ENCODE results near the gene THEM5. TPM values are rescaled to one million over a fixed set of nuclear protein-coding genes. Genes with fewer than 3 reads are reported as not detected.
"Not testable (repeated sequence)": the region's sequence is repeated elsewhere in the genome, so short reads cannot be mapped to it uniquely, and the experiment has no call there.

Gene THEM5
- polyA plus RNA-seq, 1 donor, result 0.45 TPM

DNA sequence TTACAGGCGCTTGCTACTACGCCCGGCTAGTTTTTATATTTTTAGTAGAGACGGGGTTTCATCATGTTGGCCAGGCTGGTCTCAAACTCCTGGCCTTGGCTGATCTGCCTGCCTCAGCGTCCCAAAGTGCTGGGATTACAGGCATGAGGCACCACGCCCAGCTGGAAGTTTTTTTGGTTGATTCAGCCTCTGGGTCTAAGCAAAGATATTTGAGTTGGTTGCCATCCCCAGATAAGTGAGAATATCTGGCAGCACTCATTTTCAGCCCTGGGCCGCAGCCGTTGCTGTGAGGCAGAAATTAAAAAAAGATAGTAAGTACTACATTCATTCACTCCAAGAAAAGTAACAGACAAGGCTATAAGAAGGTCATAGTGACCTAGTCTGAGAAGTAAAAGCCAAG, 2.0 kb upstream of the THEM5 start:
- not testable (repeated sequence) for H3K36me3 ChIP-seq (ENCODE audit: control insufficient read depth, insufficient read depth, low read length); H3K9me3 ChIP-seq (ENCODE audit: control insufficient read depth, low read depth, low read length); H3K4me1 ChIP-seq (ENCODE audit: control insufficient read depth, insufficient read depth, low read length); H3K27ac ChIP-seq (ENCODE audit: low read length); DNase-seq; H3K4me3 ChIP-seq (ENCODE audit: low read length); H3K27me3 ChIP-seq (ENCODE audit: control insufficient read depth, insufficient read depth, low read length)
- no CpG with 5 or more reads among the region's 8 CpGs for WGBS (ENCODE audit: insufficient coverage, low lambda C conversion rate)

DNA sequence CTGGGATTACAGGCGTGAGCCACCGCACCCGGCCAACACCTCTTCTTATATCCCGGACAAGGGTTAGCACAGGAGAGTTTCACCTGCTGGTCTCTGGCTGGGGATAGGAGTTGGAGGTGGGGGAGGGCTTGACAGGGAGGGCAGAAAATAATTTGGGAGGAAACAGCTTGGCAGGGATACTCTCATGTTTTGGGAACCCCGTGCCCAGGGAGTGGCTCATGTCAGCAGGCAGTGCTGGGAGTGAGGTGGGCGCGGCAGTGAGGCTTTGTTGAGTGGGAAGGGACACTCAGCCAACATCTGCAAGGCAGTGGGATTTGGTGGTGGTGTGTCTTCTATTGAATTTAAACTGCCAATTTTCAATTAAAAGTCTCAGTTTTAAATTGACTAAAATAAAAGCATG, 1.1 kb upstream of the THEM5 start:
- H3K36me3 ChIP-seq (ENCODE audit: control insufficient read depth, insufficient read depth, low read length), result no peaks in the 10 kb centered on the region
- H3K9me3 ChIP-seq (ENCODE audit: control insufficient read depth, low read depth, low read length), result no peaks in the 10 kb centered on the region
- no CpG with 5 or more reads among the region's 7 CpGs for WGBS (ENCODE audit: insufficient coverage, low lambda C conversion rate)
- no peak for DNase-seq
- H3K27ac ChIP-seq (ENCODE audit: low read length), result no peak overlapping the region
- H3K4me1 ChIP-seq (ENCODE audit: control insufficient read depth, insufficient read depth, low read length), result no peaks in the 10 kb centered on the region
- no peak overlapping the region for H3K4me3 ChIP-seq (ENCODE audit: low read length)
- H3K27me3 ChIP-seq (ENCODE audit: control insufficient read depth, insufficient read depth, low read length), result peaks cover 5% of the 10 kb centered on the region

DNA sequence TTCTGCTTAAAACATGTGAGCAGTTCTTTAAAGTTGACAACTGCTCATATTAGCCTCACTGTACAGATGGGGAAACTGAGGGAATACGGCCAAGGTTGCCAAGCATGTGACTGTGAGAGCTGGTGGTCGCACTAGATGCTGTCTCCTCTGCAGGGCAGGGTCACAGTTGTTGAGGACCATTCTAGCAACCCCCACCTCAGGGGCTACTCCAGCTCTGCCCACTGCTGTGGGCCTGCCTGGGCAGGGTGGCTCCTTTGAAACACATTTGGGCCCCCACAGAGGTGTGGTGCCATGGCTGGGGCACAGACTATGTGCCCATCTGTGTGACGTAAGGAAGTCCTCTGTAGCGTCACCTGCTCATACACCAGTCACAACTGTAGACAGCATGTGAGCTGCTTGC, 779 bp downstream of the THEM5 start:
- Histone ChIP-seq H3K4me3 (ENCODE audit: low read length) (no peak overlapping the region), H3K27ac (ENCODE audit: low read length) (no peak overlapping the region), H3K4me1 (ENCODE audit: control insufficient read depth, insufficient read depth, low read length) (no peaks in the 10 kb centered on the region), H3K27me3 (ENCODE audit: control insufficient read depth, insufficient read depth, low read length) (peaks cover 5% of the 10 kb centered on the region), H3K36me3 (ENCODE audit: control insufficient read depth, insufficient read depth, low read length) (no peaks in the 10 kb centered on the region), H3K9me3 (ENCODE audit: control insufficient read depth, low read depth, low read length) (no peaks in the 10 kb centered on the region)
- no CpG with 5 or more reads among the region's 4 CpGs for WGBS (ENCODE audit: insufficient coverage, low lambda C conversion rate)
- DNase-seq, result no peak

DNA sequence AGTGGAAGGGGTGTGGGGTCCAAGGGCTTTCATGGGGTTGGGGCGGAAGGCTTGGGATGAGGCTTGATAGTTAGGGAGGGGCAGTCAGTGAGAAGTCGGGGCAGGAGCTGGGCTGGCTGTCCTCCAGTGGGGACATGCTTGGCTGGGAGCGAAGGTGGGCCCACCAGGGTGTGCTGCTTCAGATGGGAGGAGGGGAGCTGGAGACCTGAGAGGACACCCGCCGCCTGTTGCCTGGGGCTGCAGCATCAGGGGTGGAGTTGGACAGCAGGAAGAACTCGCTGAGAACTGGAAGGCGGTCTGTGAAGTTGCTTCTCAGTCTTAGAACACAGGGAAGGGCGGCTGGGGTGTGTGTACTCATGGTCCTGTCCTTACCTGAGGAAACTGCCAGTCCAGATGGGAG, 1.6 kb downstream of the THEM5 start:
- Histone ChIP-seq H3K4me3 (ENCODE audit: low read length) (no peak overlapping the region), H3K27me3 (ENCODE audit: control insufficient read depth, insufficient read depth, low read length) (peaks cover 5% of the 10 kb centered on the region), H3K9me3 (ENCODE audit: control insufficient read depth, low read depth, low read length) (no peaks in the 10 kb centered on the region), H3K27ac (ENCODE audit: low read length) (no peak overlapping the region), H3K36me3 (ENCODE audit: control insufficient read depth, insufficient read depth, low read length) (no peaks in the 10 kb centered on the region), H3K4me1 (ENCODE audit: control insufficient read depth, insufficient read depth, low read length) (no peaks in the 10 kb centered on the region)
- no CpG with 5 or more reads among the region's 8 CpGs for WGBS (ENCODE audit: insufficient coverage, low lambda C conversion rate)
- no peak for DNase-seq

DNA sequence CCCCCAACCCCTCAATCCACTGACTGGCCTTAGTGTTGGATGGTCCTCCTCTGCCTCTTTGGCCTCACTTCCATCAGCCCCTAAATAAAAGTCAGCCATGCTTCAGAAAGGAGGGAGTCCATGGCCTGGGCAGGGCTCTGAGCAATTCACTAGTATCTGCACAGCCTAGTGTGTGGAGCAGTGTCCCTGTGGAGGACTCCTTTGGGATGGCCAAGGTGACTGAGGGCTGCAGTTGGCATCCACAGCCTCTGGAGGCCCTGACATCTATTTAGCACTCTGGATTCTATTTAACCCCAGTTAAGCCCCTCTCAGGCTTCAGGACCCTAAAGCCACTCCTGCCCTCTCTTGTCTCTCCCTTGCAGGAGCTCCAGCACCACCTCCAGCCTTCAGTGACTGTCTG, 3.6 kb downstream of the THEM5 start:
- Histone ChIP-seq H3K4me3 (ENCODE audit: low read length) (no peak overlapping the region), H3K4me1 (ENCODE audit: control insufficient read depth, insufficient read depth, low read length) (no peaks in the 10 kb centered on the region), H3K27me3 (ENCODE audit: control insufficient read depth, insufficient read depth, low read length) (peaks cover 5% of the 10 kb centered on the region), H3K36me3 (ENCODE audit: control insufficient read depth, insufficient read depth, low read length) (no peaks in the 10 kb centered on the region), H3K27ac (ENCODE audit: low read length) (no peak overlapping the region), H3K9me3 (ENCODE audit: control insufficient read depth, low read depth, low read length) (no peaks in the 10 kb centered on the region)
- DNase-seq, result no peak

DNA sequence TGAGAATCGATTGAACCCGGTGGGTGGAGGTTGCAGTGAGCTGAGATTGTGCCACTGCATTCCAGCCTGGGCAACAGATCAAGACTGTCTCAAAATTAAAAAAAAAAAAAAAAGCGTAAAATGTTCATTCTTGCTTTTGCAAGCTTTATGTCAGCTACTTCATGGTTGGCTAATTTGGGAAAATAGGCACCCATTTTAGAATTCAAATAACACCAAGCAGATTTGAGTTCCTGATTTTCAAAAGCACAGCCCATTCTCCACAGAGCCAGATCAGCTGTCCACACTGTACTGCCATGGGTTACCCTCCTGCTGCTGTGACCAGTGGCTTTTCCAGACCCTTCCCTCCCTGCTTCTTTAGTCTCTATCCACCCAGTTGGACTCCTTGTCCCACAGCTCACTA, 4.4 kb downstream of the THEM5 start:
- Histone ChIP-seq H3K27ac (ENCODE audit: low read length) (no peak overlapping the region), H3K36me3 (ENCODE audit: control insufficient read depth, insufficient read depth, low read length) (no peaks in the 10 kb centered on the region), H3K4me1 (ENCODE audit: control insufficient read depth, insufficient read depth, low read length) (no peaks in the 10 kb centered on the region), H3K4me3 (ENCODE audit: low read length) (no peak overlapping the region), H3K27me3 (ENCODE audit: control insufficient read depth, insufficient read depth, low read length) (peaks cover 5% of the 10 kb centered on the region), H3K9me3 (ENCODE audit: control insufficient read depth, low read depth, low read length) (no peaks in the 10 kb centered on the region)
- 100% methylated on average over 1 of the region's 3 CpGs for WGBS (ENCODE audit: insufficient coverage, low lambda C conversion rate)
- no peak for DNase-seq

DNA sequence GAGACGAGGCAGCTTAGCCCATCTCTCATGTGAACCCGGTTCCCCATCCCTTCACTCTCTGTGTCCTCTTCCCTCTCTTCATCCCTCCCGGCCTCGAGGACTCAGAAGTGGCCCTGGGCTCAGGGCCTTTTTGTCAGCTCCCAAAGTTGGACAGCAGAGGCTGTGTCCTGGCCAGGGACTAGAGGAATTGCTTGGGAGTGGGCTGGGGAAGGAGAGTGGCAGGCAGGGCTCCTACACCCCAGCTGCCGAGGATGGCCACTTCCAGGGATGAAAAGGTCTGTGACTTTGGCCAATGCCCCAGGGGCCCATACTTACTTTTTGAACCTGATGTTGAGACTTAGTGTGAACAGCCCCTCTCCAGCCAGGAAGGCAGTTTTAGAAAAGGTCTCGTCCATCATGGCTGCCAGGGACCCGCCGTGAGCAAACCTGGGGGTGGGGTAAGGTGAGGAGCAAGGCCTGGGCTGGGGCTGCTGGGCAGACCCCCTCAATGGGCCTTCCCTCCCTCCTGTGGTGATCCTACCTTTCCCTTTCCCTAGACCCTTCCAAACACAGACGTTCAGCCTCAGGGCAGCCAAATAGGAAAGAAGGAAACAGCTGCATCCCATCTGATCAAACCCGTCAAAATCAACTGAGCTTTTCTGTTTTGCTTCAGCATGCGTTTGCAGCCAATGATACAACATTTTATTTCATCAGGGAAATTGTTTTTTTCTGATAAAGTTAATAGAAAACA, 5.5 kb downstream of the THEM5 start:
- Histone ChIP-seq H3K36me3 (ENCODE audit: control insufficient read depth, insufficient read depth, low read length) (no peaks in the 10 kb centered on the region), H3K9me3 (ENCODE audit: control insufficient read depth, low read depth, low read length) (no peaks in the 10 kb centered on the region), H3K27me3 (ENCODE audit: control insufficient read depth, insufficient read depth, low read length) (peaks cover 5% of the 10 kb centered on the region), H3K4me1 (ENCODE audit: control insufficient read depth, insufficient read depth, low read length) (no peaks in the 10 kb centered on the region), H3K27ac (ENCODE audit: low read length) (no peak overlapping the region), H3K4me3 (ENCODE audit: low read length) (no peak overlapping the region)
- WGBS (ENCODE audit: insufficient coverage, low lambda C conversion rate), result 63% methylated on average over 2 of the region's 11 CpGs
- DNase-seq, result no peak

DNA sequence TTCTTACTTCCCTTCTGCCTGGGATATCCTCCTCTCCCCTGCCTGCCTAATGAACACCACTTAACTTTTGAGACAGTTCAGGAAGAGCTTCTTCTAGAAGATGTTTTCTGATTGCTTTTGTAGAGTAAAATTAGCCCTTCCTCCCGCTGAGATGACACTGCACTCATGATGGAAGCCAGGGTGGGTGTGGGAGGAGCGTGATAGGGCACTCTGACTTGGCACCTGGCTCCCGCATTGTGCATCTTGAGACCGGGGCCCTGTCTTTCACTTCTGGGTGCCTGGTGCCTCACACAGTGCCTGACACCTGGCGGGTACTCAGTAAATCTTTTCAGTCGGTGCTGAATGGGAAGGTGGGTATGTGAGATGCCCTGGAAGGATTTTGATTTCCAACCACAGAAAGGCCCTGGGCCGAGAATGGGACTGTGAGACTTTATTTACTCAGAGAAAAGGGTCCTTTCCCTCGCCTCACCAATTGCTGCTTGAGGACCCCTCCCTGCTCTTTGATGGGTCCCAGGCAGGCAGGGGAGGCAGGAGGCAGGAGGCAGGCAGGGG, 6.8 kb downstream of the THEM5 start:
- no CpG with 5 or more reads among the region's 8 CpGs for WGBS (ENCODE audit: insufficient coverage, low lambda C conversion rate)
- no peak for DNase-seq
- Histone ChIP-seq H3K27ac (ENCODE audit: low read length) (no peak overlapping the region), H3K9me3 (ENCODE audit: control insufficient read depth, low read depth, low read length) (no peaks in the 10 kb centered on the region), H3K36me3 (ENCODE audit: control insufficient read depth, insufficient read depth, low read length) (no peaks in the 10 kb centered on the region), H3K4me1 (ENCODE audit: control insufficient read depth, insufficient read depth, low read length) (no peaks in the 10 kb centered on the region), H3K4me3 (ENCODE audit: low read length) (no peak overlapping the region), H3K27me3 (ENCODE audit: control insufficient read depth, insufficient read depth, low read length) (peaks cover 1% of the 10 kb centered on the region)

DNA sequence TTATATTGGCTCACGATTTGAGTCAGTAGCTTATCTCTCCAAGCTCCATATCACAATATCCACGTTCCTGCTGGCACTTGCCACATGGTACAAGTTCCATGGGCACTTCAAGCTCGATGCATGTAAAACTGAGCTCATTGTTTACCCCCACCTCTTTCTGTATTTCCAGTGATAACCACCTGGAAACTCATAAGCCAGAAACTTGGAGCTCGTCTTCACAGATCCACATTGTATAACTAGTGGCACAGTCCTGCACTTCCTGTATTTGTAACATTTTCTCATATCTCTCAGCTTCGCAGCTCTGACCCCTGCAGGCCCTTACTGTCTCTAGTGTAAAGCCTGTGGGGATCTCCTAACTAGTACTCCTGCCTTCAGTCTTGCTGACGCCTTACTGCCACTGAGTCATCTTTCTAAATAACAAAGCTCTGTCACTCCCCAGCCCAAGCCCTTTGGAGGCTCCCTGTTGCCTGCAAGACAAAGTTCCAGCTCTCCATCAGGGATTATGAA, 7.4 kb downstream of the THEM5 start:
- Histone ChIP-seq H3K9me3 (ENCODE audit: control insufficient read depth, low read depth, low read length) (no peaks in the 10 kb centered on the region), H3K27ac (ENCODE audit: low read length) (no peak overlapping the region)
- WGBS (ENCODE audit: insufficient coverage, low lambda C conversion rate), result no CpG with 5 or more reads among the region's 6 CpGs

DNA sequence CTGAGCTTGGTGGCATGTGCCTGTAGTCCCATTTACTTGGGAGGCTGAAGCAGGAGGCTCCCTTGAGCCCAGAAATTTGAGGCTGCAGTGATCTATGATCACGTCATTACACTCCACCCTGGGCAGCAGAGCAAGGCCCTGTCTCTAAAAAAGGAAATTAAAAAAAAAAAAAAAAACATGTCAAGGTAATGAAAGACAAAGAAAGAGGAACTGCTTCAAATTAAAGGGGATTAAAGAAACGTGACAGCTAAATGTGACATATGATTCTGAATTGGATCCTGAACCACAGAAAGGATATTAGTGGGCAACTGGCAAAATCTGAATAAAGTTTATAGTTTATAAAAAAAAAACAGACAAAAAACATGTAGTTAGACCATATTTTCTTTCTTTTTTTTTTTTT, 10.1 kb downstream of the THEM5 start:
- Histone ChIP-seq H3K4me1 (ENCODE audit: control insufficient read depth, insufficient read depth, low read length) (peaks cover 17% of the 10 kb centered on the region), H3K27me3 (ENCODE audit: control insufficient read depth, insufficient read depth, low read length) (peaks cover 21% of the 10 kb centered on the region), H3K9me3 (ENCODE audit: control insufficient read depth, low read depth, low read length) (peaks cover 4% of the 10 kb centered on the region), H3K4me3 (ENCODE audit: low read length) (no peak overlapping the region), H3K27ac (ENCODE audit: low read length) (no peak overlapping the region), H3K36me3 (ENCODE audit: control insufficient read depth, insufficient read depth, low read length) (no peaks in the 10 kb centered on the region)
- 86% methylated on average over 1 of the region's 2 CpGs for WGBS (ENCODE audit: insufficient coverage, low lambda C conversion rate)
- no peak for DNase-seq

More for the DNA sequence above, 7.4 kb downstream of the THEM5 start:
- Histone ChIP-seq H3K4me3 (ENCODE audit: low read length) (no peak overlapping the region), H3K27me3 (ENCODE audit: control insufficient read depth, insufficient read depth, low read length) (peaks cover 3% of the 10 kb centered on the region), H3K4me1 (ENCODE audit: control insufficient read depth, insufficient read depth, low read length) (no peaks in the 10 kb centered on the region), H3K36me3 (ENCODE audit: control insufficient read depth, insufficient read depth, low read length) (no peaks in the 10 kb centered on the region)
- DNase-seq, result no peak

DNA sequence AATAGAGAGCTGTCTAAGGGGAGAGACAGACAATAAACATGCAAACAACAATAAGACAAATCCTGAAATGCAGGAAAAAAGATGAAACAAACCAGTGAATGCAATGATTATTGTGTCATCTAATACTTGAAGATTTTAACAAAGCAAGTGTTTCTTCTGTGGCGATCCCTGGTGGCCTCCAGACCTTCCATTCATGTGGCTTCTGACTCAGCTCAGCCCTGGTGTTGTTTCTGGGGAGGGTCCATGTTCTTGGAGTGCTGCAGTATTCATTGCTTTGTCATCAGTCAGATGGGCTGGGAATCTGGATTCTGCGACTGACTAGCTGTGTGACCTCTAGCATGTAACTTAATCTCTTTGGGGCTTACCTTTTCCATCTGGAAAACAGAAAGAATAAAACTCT, 12.4 kb downstream of the THEM5 start:
- peaks cover 30% of the 10 kb centered on the region for H3K27me3 ChIP-seq (ENCODE audit: control insufficient read depth, insufficient read depth, low read length)

More for the DNA sequence above, 12.4 kb downstream of the THEM5 start:
- DNase-seq, result no peak
- Histone ChIP-seq H3K4me1 (ENCODE audit: control insufficient read depth, insufficient read depth, low read length) (peaks cover 22% of the 10 kb centered on the region), H3K4me3 (ENCODE audit: low read length) (no peak overlapping the region), H3K36me3 (ENCODE audit: control insufficient read depth, insufficient read depth, low read length) (no peaks in the 10 kb centered on the region), H3K9me3 (ENCODE audit: control insufficient read depth, low read depth, low read length) (peaks cover 4% of the 10 kb centered on the region), H3K27ac (ENCODE audit: low read length) (no peak overlapping the region)
- no CpG with 5 or more reads among the region's 2 CpGs for WGBS (ENCODE audit: insufficient coverage, low lambda C conversion rate)

Data from large intestine (tissue), 3 donors.